Rectal smooth muscle tissue (tissue), 1 donor: Measurements from ENCODE around the gene CEP78.
"Not testable (repeated sequence)": the region's sequence is repeated elsewhere in the genome, so short reads cannot be mapped to it uniquely, and the experiment has no call there.

Experiments
- H3K27ac ChIP-seq: one replicate; pipeline ENCODE4 v1.7.0; 2013; ENCODE audit warnings: low read depth, low read length, inconsistent platforms
- H3K27me3 ChIP-seq: one replicate; pipeline ENCODE4 v1.7.0; 2013; ENCODE audit warnings: low read length; ENCODE audit not compliant: control insufficient read depth, insufficient read depth
- H3K36me3 ChIP-seq: one replicate; pipeline ENCODE4 v1.7.0; 2013; ENCODE audit warnings: low read length; ENCODE audit not compliant: control insufficient read depth, insufficient read depth
- H3K4me1 ChIP-seq: one replicate; pipeline ENCODE4 v1.7.0; 2013; ENCODE audit warnings: low read length; ENCODE audit not compliant: control insufficient read depth, insufficient read depth
- H3K4me3 ChIP-seq: one replicate; pipeline ENCODE4 v1.7.0; 2013; ENCODE audit warnings: low read length
- H3K9ac ChIP-seq: one replicate; pipeline ENCODE4 v1.7.0; 2013; ENCODE audit warnings: low read length

The CEP78 gene

DNA sequence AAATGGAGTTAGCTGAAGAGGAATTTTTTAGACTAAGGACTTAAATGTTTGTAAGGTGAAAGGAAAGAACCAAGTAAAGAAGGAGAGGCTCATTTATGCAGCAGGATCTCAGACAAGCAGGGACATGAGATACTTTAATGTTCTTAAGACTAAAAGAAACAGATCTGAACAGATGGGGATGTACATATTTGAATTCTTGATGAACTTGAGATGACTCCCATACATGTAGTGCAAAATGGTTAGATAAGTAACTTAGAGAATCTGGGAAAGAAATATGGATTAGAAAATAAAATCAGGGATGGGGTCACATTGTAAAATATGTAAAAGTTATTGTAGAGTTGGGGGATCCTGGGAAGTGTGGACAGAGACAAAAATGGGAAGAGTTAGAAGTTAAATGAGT is 33.9 kb downstream of the CEP78 start:
- peaks cover 3% of the 10 kb centered on the region for H3K36me3 ChIP-seq
- H3K27me3 ChIP-seq, result no peaks in the 10 kb centered on the region
- no peak overlapping the region for H3K9ac ChIP-seq
- H3K4me1 ChIP-seq, result no peaks in the 10 kb centered on the region
- H3K4me3 ChIP-seq, result no peak overlapping the region
- H3K27ac ChIP-seq, result no peak overlapping the region

GRCh38 chr9:78272307-78272706 is 36.4 kb downstream of the CEP78 start:
- Histone ChIP-seq H3K4me1 (no peaks in the 10 kb centered on the region), H3K27ac (no peak overlapping the region), H3K9ac (no peak overlapping the region), H3K36me3 (peaks cover 3% of the 10 kb centered on the region), H3K27me3 (no peaks in the 10 kb centered on the region), H3K4me3 (no peak overlapping the region)

GRCh38 chr9:78273761-78274160 is 37.9 kb downstream of the CEP78 start:
- no peaks in the 10 kb centered on the region for H3K4me1 ChIP-seq
- peaks cover 3% of the 10 kb centered on the region for H3K36me3 ChIP-seq
- no peaks in the 10 kb centered on the region for H3K27me3 ChIP-seq
- no peak overlapping the region for H3K27ac ChIP-seq
- H3K4me3 ChIP-seq, result no peak overlapping the region
- no peak overlapping the region for H3K9ac ChIP-seq

- Histone ChIP-seq H3K4me1 (no peaks in the 10 kb centered on the region), H3K4me3 (no peak overlapping the region), H3K36me3 (no peaks in the 10 kb centered on the region), H3K27me3 (no peaks in the 10 kb centered on the region), H3K27ac (no peak overlapping the region), H3K9ac (no peak overlapping the region)
These were observed 42.4 kb downstream of the CEP78 start for GRCh38 chr9:78278177-78278777.

GRCh38 chr9:78278801-78279200 is 42.9 kb downstream of the CEP78 start:
- Histone ChIP-seq H3K36me3 (no peaks in the 10 kb centered on the region), H3K27me3 (no peaks in the 10 kb centered on the region), H3K4me3 (no peak overlapping the region), H3K27ac (no peak overlapping the region), H3K9ac (no peak overlapping the region), H3K4me1 (no peaks in the 10 kb centered on the region)

GRCh38 chr9:78280982-78281668 is 45.2 kb downstream of the CEP78 start:
- Histone ChIP-seq H3K27me3 (no peaks in the 10 kb centered on the region), H3K4me3 (no peak overlapping the region), H3K36me3 (no peaks in the 10 kb centered on the region), H3K9ac (no peak overlapping the region), H3K4me1 (no peaks in the 10 kb centered on the region), H3K27ac (no peak overlapping the region)

DNA sequence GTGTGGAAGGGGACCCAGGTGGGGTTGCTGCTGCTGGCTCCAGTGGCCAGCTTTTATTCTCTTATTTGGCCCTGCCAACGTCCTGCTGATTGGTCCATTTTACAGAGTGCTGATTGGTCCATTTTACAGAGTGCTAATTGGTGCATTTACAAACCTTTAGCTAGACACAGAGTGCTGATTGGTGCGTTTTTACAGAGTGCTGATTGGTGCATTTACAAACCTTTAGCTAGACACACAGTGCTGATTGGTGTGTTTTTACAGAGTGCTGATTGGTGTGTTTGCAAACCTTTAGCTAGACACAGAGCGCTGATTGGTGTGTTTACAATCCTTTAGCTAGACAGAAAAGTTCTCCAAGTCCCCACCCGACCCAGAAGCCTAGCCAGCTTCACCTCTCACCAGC is 48.3 kb downstream of the CEP78 start:
- not testable (repeated sequence) for H3K27me3 ChIP-seq, H3K36me3 ChIP-seq, H3K4me1 ChIP-seq, H3K9ac ChIP-seq, H3K27ac ChIP-seq, H3K4me3 ChIP-seq

- Histone ChIP-seq H3K4me3 (no peak overlapping the region), H3K27me3 (no peaks in the 10 kb centered on the region), H3K4me1 (no peaks in the 10 kb centered on the region), H3K9ac (no peak overlapping the region), H3K27ac (no peak overlapping the region), H3K36me3 (no peaks in the 10 kb centered on the region)
These were observed 50.2 kb downstream of the CEP78 start for GRCh38 chr9:78286125-78286524.

DNA sequence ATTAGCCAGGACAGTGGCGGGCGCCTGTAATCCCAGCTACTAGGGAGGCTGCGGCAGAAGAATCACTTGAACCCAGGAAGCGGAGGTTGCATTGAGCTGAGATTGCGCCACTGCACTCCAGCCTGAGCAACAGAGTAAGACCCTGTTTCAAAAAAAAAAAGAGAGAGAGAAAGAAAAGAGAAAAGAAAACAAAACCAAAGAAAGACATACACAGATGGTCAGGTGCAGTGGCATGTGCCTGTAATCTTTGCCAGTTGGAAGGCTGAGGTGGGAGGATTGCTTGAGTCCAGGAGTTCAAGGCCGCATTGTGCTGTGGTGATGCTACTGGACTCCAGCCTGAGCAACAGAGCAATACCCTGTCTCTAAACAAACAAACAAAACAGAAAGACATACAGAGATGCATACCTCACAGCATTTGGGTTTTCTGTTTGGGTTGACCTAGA is 51.1 kb downstream of the CEP78 start:
- Histone ChIP-seq H3K27me3 (no peaks in the 10 kb centered on the region), H3K4me1 (no peaks in the 10 kb centered on the region), H3K36me3 (no peaks in the 10 kb centered on the region), H3K4me3 (no peak overlapping the region), H3K9ac (no peak overlapping the region), H3K27ac (no peak overlapping the region)

DNA sequence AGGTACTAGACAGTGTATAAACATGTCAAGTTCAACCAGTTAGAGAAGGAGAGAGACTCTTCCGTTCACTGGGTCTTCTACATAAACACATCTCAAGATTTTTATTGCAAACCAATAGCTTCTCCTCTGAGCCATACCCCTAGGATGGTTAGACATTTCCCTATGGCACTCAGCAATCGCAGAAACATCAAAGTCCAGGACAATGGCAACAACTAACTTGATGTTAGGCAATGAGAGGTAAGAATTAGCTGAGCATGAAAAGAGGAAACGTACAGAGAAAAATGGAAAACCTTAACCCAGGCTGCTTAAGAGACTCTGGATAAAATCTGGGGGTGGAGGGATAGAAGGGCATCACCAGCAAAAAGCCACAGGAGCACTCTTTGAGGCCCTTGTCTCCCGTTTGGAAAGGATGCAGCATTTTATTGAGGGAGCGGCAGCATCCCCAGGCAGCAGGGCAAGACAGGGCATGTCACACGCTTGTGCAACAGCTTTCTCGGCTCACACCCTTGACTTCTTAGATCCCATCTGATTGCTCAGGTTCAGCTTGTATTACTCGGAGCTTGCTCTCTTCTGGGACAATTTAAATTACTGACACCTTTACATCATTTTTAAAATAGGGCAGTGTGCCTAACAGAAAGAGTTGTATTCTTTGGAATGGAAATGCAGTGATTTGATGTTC is 52.5 kb downstream of the CEP78 start:
- no peaks in the 10 kb centered on the region for H3K36me3 ChIP-seq
- H3K4me3 ChIP-seq, result no peak overlapping the region
- no peak overlapping the region for H3K27ac ChIP-seq
- no peaks in the 10 kb centered on the region for H3K27me3 ChIP-seq
- H3K4me1 ChIP-seq, result no peaks in the 10 kb centered on the region
- no peak overlapping the region for H3K9ac ChIP-seq

GRCh38 chr9:78289474-78289873 is 53.6 kb downstream of the CEP78 start:
- Histone ChIP-seq H3K36me3 (no peaks in the 10 kb centered on the region), H3K4me1 (no peaks in the 10 kb centered on the region), H3K27ac (no peak overlapping the region), H3K4me3 (no peak overlapping the region), H3K27me3 (no peaks in the 10 kb centered on the region), H3K9ac (no peak overlapping the region)

DNA sequence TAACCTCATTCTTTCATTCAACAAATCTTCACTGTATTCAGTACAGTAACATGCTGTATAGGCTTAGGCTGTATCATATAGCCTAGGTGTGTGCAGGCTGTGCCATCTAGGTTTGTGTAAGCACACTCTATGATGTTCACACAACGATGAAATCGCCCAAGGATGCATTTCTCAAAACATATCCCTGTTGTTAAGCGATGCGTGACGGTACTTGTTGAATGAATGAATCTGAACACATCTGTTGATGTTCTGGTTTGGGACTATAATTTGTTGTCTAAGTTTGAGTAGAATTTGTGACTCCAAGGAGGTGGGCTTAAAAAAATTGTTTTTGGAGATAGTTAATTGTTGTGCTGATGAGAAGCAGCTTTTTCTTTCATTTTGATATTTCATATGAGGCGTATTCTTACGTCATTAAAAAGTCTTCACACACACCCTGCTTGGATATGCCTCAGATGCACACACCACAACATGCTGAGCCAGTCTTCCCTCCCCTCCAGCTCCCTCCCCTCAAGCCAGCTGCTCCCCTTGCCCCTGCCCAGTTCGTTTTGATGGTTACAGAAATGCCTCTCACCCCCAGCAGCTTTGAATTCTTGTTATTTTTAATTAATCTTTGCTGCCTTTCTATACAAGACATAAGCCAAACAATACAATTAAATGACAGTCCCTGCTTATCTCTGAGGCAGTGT is 55.5 kb downstream of the CEP78 start:
- Histone ChIP-seq H3K36me3 (no peaks in the 10 kb centered on the region), H3K27me3 (no peaks in the 10 kb centered on the region), H3K4me1 (no peaks in the 10 kb centered on the region), H3K4me3 (no peak overlapping the region), H3K27ac (no peak overlapping the region), H3K9ac (no peak overlapping the region)
